Measurements from ENCODE around the gene NOLC1.
"Not testable (repeated sequence)": the region's sequence is repeated elsewhere in the genome, so short reads cannot be mapped to it uniquely, and the experiment has no call there.

The NOLC1 gene

DNA sequence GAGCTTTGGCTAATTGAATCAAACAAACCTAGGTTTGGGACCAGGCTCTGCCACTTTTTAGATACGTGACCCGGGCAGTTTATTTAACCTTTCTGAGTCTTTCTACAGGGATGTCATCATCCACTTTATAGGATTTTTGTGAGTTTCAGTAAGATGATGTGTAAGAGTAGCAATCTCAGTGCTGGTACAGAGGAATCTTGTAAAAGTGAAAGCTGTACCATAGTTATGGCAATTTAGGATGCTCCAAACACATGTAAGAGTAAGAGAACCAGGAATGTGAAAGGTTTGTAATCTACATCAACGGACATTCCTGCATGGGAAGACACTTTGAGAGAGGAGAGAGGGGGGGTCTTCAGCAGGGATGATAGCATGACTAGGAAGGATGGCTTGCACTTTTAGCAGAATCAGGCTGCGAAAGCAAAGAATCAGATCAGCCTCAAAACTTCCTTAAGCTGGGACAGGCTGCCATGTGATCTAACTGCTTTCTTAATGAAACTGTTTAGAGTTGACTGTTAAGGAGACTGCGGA lies 968 bp downstream of the NOLC1 start:
- no peak for DNase-seq (ENCODE audit: low spot score)

DNA sequence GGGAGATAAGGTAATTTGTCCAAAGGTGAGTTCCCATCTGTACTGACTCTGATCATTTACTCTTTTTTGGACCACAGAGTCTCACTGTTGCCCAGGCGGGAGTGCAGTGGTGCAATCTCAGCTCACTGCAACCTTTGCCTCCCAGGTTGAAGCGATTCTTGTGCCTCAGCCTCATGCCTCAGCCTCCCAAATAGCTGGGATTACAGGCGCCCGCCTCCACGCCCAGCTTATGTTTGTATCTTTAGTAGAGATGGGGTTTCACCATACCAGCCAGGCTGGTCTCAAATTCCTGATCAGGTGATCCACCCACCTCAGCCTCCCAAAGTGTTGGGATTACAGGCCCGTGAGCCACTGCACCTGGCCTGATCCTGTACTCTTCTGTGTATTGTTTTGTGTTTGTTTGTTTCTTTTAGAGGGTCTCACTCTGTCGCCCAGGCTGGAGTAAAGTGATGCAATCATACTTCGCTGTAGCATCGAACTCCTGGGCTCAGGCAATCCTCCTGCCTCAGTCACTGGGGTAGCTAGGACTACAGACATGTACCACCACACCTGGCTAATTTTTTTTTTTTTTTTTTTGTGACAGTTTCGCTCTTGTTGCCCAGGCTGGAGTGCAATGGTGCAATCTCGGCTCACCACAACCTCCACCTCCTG lies 2.4 kb downstream of the NOLC1 start:
- DNase-seq (ENCODE audit: low spot score), result no peak

DNA sequence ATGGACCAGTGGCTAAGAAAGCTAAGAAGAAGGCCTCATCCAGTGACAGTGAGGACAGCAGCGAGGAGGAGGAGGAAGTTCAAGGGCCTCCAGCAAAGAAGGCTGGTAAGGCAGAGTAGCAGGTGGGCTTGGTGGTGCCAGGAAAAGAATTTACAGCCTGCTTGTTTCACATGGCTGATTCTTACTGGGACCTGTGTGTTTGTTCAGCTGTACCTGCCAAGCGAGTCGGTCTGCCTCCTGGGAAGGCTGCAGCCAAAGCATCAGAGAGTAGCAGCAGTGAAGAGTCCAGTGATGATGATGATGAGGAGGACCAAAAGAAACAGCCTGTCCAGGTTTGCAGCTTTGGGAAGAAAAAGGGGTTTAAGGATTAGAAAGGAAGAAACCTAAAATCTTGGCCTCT lies 5.0 kb downstream of the NOLC1 start:
- no peak for DNase-seq (ENCODE audit: low spot score)

DNA sequence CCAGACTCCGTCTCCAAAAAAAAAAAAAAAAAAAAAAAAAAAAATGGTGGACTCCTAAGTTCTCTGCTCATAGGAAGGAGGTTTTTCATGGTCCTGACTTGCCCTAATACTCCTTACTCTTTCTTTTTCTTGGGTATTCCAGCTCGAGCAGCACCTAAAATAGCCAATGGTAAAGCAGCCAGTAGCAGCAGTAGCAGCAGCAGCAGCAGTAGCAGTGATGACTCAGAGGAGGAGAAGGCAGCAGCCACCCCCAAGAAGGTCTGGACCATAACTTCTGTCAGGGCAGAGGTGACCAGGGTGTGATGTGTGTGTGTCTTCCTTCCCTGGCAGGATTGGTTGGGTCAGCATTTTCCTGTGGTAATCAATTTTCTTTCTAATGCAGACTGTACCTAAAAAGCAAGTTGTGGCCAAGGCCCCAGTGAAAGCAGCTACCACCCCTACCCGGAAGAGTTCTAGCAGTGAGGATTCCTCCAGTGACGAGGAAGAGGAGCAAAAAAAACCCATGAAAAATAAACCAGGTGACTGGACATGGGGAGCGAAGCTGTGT lies 6.9 kb downstream of the NOLC1 start:
- DNase-seq (ENCODE audit: low spot score), result no peak

- DNase-seq (ENCODE audit: low spot score), result no peak
These were observed 7.6 kb downstream of the NOLC1 start for GRCh38 chr10:102159831-102160230.

DNA sequence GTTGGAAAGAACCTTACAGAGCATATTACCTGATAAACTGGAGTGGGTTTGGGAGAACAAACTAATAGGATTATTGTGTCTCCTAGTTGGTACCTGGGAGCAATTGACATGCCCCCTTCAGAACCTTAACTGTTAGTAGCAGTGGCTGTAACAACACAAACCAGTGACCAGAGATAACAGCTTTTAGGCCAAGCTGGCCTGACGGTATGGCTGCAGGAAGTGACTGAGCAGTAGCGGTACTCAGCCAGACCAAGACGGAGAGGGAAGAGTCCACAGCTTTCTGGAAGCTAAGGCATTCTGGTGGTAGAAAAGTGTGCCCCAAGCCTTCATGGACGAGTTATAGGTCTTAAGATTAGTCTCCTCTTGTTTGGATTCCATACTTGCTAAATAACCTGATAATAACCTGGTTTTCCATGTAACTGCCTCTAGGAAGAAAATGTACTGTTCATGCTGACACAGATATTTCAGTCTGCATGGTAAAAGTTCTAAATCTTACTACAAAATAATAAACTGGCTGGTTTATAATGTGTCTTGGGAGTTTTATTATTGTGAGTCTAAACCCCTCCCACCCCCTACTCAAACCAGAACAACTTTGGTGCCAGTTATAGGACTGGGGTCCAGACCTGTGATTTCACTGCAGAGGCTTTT lies 11.3 kb downstream of the NOLC1 start:
- no peak for DNase-seq (ENCODE audit: low spot score)

DNA sequence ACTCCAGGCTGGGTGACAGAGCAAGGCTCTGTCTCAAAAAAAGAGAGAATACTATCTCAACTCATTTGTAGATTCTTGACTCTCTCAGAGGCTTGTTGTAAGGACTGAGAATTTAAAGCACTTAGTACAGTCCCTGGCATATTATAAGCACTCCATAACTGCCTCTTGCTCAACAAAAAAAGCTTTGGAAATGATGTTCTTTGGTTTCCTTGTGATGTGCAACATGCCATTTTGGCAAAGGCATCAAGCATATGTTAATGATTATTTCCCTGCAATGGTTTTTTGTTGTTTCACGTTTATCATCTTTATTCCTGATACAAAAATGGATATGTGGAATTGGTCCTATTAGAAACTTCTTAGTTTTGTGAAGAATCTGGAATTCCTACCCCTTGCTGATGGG lies 15.7 kb downstream of the NOLC1 start:
- no peak for DNase-seq (ENCODE audit: low spot score)

- DNase-seq (ENCODE audit: low spot score), result no peak
These were observed 18.4 kb downstream of the NOLC1 start for GRCh38 chr10:102170602-102171001.

DNA sequence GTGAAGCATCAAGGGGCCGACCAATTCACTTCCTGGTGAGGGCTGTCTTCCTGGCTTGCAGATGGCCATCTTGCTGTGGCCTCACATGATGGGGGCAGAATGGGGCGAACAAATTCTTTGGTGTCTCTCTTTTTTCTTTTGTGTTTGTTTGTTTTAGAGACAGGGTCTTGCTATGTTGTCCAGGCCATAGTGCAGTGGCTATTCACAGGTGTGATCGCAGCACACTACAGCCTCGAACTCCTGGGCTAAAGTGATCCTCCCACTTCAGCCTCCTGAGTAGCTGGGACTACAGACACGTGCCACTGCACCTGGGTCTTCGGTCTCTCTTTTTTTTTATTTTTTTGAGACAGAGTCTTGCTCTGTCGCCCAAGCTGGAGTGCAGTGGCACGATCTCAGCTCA lies 20.1 kb downstream of the NOLC1 start:
- DNase-seq (ENCODE audit: low spot score), result no peak

DNA sequence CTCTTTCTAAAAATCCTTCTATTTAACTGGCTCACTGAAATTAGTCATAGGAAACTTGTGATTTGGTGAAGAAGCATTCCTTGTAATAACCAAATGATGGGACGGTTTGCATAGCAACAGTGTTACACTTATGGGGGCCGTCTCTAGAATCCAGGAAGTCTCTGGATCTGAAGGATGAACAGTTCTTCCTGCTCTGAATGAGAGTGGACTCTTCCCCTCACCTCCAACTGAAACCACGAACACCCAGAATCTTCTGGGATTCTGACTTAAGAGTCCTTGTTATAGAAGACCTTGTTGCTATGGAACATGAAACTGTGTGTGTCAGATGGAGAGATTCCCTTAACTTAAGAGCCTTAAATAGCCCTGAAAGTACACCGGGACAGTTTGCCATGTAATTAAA lies 23.2 kb downstream of the NOLC1 start:
- DNase-seq (ENCODE audit: low spot score), result no peak

DNA sequence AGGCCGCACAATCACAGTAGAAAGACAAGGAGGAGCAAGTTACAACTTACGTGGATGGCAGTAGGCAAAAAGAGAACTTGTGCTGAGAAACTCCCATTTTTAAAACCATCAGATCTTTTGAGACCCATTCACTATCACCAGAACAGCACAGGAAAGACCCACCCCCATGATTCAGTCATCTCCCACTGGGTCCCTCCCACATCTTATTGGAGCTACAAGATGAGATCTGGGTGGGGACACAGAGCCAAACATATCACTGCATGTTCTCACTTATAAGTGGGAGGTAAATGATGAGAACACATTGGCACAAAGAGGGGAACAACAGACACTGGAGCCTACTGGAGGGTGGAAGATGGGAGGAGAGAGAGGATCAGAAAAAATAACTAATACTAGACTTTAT lies 32.4 kb downstream of the NOLC1 start:
- DNase-seq (ENCODE audit: low spot score), result no peak

- no peak for DNase-seq (ENCODE audit: low spot score)
These were observed 33.1 kb downstream of the NOLC1 start for GRCh38 chr10:102185272-102185671.

DNA sequence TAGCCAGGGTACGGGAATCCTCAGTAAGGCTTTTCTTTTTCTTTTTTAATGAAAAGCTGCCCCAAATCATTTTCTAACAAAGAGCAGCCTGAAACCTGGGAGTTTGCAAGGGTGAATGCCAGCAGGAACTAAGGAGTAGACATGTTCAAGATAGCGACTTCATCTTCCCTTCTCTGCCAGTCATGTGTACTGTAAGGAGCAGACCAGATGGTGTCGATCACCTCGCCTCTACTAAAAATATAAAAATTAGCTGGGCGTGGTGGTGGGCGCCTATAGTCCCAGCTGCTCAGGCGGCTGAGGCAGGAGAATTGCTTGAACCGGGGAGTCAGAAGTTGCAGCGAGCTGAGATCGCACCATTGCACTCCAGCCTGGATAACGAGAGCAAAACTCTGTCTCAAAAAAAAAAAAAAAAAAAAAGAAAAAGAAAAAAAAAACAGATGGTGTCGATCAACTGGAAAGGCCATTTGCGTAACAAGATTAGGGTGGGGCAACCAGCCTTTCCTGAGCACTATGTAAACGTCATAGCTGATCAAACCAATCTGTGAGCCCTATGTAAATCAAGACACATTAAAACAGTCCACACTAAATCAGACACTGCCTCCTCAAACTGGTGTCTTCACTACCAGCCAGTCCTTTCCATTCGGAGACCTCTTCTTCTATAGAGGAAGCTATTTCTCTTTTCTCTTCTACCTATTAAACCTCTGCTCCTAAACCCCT lies 33.8 kb downstream of the NOLC1 start:
- peak; percentile 60 for DNase-seq (ENCODE audit: low spot score)

DNA sequence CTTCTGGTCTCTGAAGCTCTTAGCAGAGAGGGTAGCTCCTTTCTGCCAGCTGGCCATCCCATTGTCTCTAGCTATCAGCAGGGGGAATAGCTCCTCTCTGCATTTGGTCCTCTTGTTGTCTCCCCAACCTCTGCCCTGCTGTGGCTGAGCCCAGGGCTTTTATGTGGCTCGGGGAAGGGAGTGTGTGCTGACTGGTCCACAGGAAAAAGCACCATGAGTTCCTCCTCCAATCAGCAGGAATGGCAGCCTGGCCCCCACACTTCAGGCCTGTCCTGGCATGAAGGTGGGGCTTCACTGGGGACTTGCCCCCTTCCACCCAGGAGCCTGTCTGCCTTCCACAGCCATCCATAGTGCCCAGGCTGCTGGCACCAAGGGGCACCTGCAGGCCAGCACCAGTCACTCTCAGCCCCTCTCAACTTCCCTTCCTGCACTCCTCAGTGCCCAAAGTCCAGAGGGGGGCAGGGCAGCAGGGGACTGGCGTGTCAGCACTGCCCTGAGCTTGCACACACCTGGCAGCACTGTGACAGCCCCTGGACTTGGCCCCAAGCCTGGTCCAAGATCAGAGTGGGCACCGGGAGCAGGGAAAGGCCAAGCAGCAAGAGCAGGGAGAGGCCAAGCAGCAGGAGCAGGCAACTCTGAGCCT lies 36.2 kb downstream of the NOLC1 start:
- no peak for DNase-seq (ENCODE audit: low spot score)

GRCh38 chr10:102188941-102189898 lies 37.0 kb downstream of the NOLC1 start:
- not testable (repeated sequence) for DNase-seq (ENCODE audit: low spot score)

- DNase-seq (ENCODE audit: low spot score), result no peak
These were observed 39.8 kb downstream of the NOLC1 start for GRCh38 chr10:102191956-102192355.

DNA sequence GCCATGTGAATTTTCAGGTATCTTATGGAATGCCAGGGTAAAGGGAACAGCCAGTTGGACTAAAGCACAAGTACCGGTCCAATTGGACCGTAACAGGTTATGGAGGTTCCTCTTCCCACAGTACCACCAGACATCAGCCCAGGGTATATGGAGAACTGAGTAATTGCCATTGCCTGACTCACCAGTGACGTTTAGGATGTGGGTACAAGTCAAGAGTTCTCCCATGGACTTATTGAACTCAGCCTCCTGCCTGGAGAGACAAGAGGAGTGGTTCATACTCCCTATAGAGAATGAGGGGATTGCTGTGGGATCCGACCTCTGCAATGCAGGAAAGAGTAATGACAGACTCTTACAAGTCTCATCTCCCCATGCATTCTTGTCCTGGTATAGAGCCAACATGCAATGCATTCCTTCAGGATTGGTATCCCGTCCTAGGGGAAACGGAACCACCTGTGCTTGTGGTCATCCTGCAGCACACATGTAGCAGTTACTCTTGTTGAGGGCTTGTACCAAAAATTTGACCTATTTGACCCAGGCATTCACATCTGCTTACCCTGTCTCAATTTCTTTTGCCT lies 43.2 kb downstream of the NOLC1 start:
- DNase-seq (ENCODE audit: low spot score), result no peak

DNA sequence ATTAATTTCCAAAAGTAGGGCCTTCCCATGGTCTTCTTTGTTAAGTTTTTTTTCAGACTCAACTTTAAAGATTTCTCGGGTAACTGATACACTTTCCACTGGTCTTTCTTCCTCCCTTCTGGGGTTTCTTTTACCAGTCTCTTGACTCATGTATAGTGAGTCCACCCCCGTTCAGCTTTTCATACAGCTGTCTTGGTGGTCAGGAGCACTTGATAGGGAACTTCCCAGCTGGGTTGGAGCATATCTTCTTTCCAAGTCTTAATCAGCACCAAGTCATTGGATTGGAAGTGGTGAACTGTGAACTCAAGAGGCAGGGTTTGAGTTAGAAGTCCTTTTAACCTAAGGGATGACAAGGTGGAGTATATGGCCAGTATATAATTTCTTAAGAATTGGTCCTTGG lies 44.7 kb downstream of the NOLC1 start:
- DNase-seq (ENCODE audit: low spot score), result no peak

DNA sequence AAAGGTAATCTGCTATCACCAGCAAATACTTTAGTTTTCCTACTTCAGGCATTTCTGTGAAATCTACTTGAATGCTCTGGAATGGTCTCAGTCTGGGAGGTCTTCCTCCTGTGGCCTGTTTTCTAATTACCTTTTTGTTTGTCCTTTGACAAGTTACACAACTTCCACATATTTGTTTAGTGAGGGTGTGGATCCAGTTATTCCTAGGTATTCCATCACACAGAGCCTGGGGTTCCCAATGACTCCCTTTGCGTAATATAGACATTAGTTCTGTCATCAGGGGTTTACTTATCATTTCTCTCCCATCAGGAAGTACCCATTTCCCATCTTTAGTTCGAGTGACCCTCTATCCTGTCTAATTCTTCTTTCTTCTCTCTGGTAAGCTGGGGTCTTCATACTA lies 45.8 kb downstream of the NOLC1 start:
- DNase-seq (ENCODE audit: low spot score), result no peak
